ENCODE results near the gene NT5DC2. TPM values are rescaled to one million over a fixed set of nuclear protein-coding genes. Genes with fewer than 3 reads are reported as not detected.

NT5DC2 gene
- total and polyA plus RNA-seq, 12 donors = 48.6 to 384 (median 89.1) TPM

GRCh38 chr3:52534281-52535183, 875 bp upstream of the NT5DC2 start:
- peak; percentile 32 to 84 (median 45) for DNase-seq
- TF ChIP-seq CTCF (IDR thresholded peaks at IDR 0.05) = no peak
- TF ChIP-seq POLR2A (IDR thresholded peaks at IDR 0.05) = no peak
- Histone ChIP-seq H3K27me3 (no peaks in the 10 kb centered on the region), H3K27ac (peak overlapping the region in 4 of 5 donors; percentile 41 to 94 (median 66)), H3K36me3 (replicated peaks in 1 of 2) (no peaks in the 10 kb centered on the region), H3K9me3 (replicated peaks in 1 of 3) (no peaks in the 10 kb centered on the region), H3K4me3 (peak overlapping the region in 2 of 4 donors; percentile 29 to 92), H3K4me1 (replicated peaks in 1 of 2) (peaks cover 41 to 74% of the 10 kb centered on the region in 2 donors)
- WGBS, 4 donors = 56 to 66% (median 62%) methylated on average over 40 to 57 of the region's 57 CpGs
- intact Hi-C loops (cut with DNase I) = loop anchor here in 1 of 2 donors (5.0 to 10.0 kb wide), 2 partner anchors 62 to 150 kb away; partner anchors contain the start of genes GNL3 and PBRM1

GRCh38 chr3:52532838-52533622, 627 bp downstream of the NT5DC2 start:
- Histone ChIP-seq H3K9me3 (replicated peaks in 1 of 3) (no peaks in the 10 kb centered on the region), H3K4me3 (peak overlapping the region in 3 of 4 donors; percentile 49 to 92 (median 50)), H3K27ac (peak overlapping the region in 4 of 5 donors; percentile 14 to 84 (median 56)), H3K36me3 (replicated peaks in 1 of 2) (peaks cover 0 to 12% of the 10 kb centered on the region in 2 donors), H3K4me1 (replicated peaks in 1 of 2) (peaks cover 30 to 65% of the 10 kb centered on the region in 2 donors), H3K27me3 (no peaks in the 10 kb centered on the region)
- 0 to 2% (median 1%) methylated on average over 4 to 78 of the region's 78 CpGs for WGBS, 4 donors
- peak in 6 of 7 donors; percentile 47 to 74 (median 53) for DNase-seq
- TF ChIP-seq POLR2A (IDR thresholded peaks at IDR 0.05) = peak in 1 of 2 donors; percentile 40
- TF ChIP-seq CTCF (IDR thresholded peaks at IDR 0.05) = no peak
- intact Hi-C loops (cut with DNase I) = loop anchor here in 1 of 2 donors (5.0 to 10.0 kb wide), 2 partner anchors 61 to 152 kb away; partner anchors contain the start of genes GNL3 and PBRM1

- peak in 6 of 7 donors; percentile 50 to 87 (median 60) for DNase-seq
- H3K27ac ChIP-seq = peak overlapping the region in 4 of 5 donors; percentile 14 to 84 (median 56)
Measured at GRCh38 chr3:52532517-52532837, 1.2 kb downstream of the NT5DC2 start.

More at GRCh38 chr3:52532517-52532837, 1.2 kb downstream of the NT5DC2 start:
- Histone ChIP-seq H3K27me3 (no peaks in the 10 kb centered on the region), H3K9me3 (replicated peaks in 1 of 3) (no peaks in the 10 kb centered on the region), H3K4me3 (peak overlapping the region in 3 of 4 donors; percentile 49 to 92 (median 50)), H3K4me1 (replicated peaks in 1 of 2) (peaks cover 30 to 63% of the 10 kb centered on the region in 2 donors), H3K36me3 (replicated peaks in 1 of 2) (peaks cover 0 to 17% of the 10 kb centered on the region in 2 donors)
- TF ChIP-seq CTCF (IDR thresholded peaks at IDR 0.05) (no peak), POLR2A (IDR thresholded peaks at IDR 0.05) (no peak)
- intact Hi-C loops (cut with DNase I) = loop anchor here in 1 of 2 donors (5.0 to 10.0 kb wide), 2 partner anchors 60 to 152 kb away; partner anchors contain the start of genes GNL3 and PBRM1
- WGBS, 4 donors = 13 to 38% (median 33%) methylated on average over 3 to 5 of the region's 5 CpGs

All from adrenal gland (tissue), 12 donors.